H9 (cell line): ENCODE data around the gene ANK2. TPM values are rescaled to one million over a fixed set of nuclear protein-coding genes. Genes with fewer than 3 reads are reported as not detected.

Experiments used
- DNase-seq: peaks from one replicate; pipeline ENCODE4 v3.0.0-alpha.2; 2017
- H2AFZ ChIP-seq: one replicate; pipeline ENCODE4 v1.6.1; 2013; ENCODE audit warnings: mild to moderate bottlenecking, low read length, control low read depth, moderate library complexity
- H2AK5ac ChIP-seq: 2 replicates; pipeline ENCODE4 v1.6.1; 2013; ENCODE audit warnings: low read length, control low read depth, mixed read lengths; ENCODE audit not compliant: insufficient read length
- H2BK120ac ChIP-seq: one replicate; pipeline ENCODE4 v1.6.1; 2013; ENCODE audit warnings: low read depth, mild to moderate bottlenecking, low read length, control low read depth, inconsistent platforms; ENCODE audit not compliant: poor library complexity, severe bottlenecking
- H2BK12ac ChIP-seq: 2 replicates; pipeline ENCODE4 v1.6.1; 2013; ENCODE audit warnings: low read length, control low read depth, mixed read lengths, low read depth; ENCODE audit not compliant: insufficient read length
- H2BK15ac ChIP-seq: 2 replicates; pipeline ENCODE4 v1.6.1; 2013; ENCODE audit warnings: low read depth, low read length, control low read depth
- H2BK20ac ChIP-seq: one replicate; pipeline ENCODE4 v1.6.1; 2013; ENCODE audit warnings: low read depth, mild to moderate bottlenecking, low read length, control low read depth, inconsistent platforms; ENCODE audit not compliant: poor library complexity, severe bottlenecking
- H2BK5ac ChIP-seq: 2 replicates; pipeline ENCODE4 v1.6.1; 2013; ENCODE audit warnings: low read length, control low read depth, mixed read lengths; ENCODE audit not compliant: insufficient read length
- H3K14ac ChIP-seq: 2 replicates; pipeline ENCODE4 v1.6.1; 2013; ENCODE audit warnings: low read length, control low read depth; ENCODE audit not compliant: insufficient read depth
- H3K18ac ChIP-seq: 2 replicates; pipeline ENCODE4 v1.6.1; 2013; ENCODE audit warnings: low read depth, mild to moderate bottlenecking, mixed read lengths, low read length, control low read depth; ENCODE audit not compliant: insufficient read length
- H3K23ac ChIP-seq: 2 replicates; pipeline ENCODE4 v1.6.1; 2013; ENCODE audit warnings: low read length, control low read depth, mixed read lengths, low read depth; ENCODE audit not compliant: insufficient read length
- H3K23me2 ChIP-seq: 2 replicates; pipeline ENCODE4 v1.6.1; 2013; ENCODE audit warnings: low read depth, mild to moderate bottlenecking, mixed read lengths, low read length, control low read depth; ENCODE audit not compliant: insufficient read length, poor library complexity, severe bottlenecking
- H3K27ac ChIP-seq: 2 replicates; pipeline ENCODE4 v1.5.1; 2013; ENCODE audit warnings: low read length, control low read depth, mixed read lengths, low read depth; ENCODE audit not compliant: insufficient read length
- H3K27me3 ChIP-seq: 2 replicates; pipeline ENCODE4 v1.6.1; 2013; ENCODE audit warnings: low read length, control low read depth, inconsistent platforms; ENCODE audit not compliant: insufficient read depth
- H3K4ac ChIP-seq: 2 replicates; pipeline ENCODE4 v1.6.1; 2013; ENCODE audit warnings: low read depth, mild to moderate bottlenecking, control low read depth, inconsistent platforms, low read length, moderate library complexity
- H3K4me1 ChIP-seq: 2 replicates; pipeline ENCODE4 v1.6.1; 2013; ENCODE audit warnings: low read length, control low read depth, inconsistent platforms; ENCODE audit not compliant: insufficient read depth
- H3K4me2 ChIP-seq: 2 replicates; pipeline ENCODE4 v1.6.1; 2013; ENCODE audit warnings: low read length, control low read depth, mixed read lengths; ENCODE audit not compliant: insufficient read length, insufficient read depth
- H3K56ac ChIP-seq: 2 replicates; pipeline ENCODE4 v1.6.1; 2013; ENCODE audit warnings: low read depth, mild to moderate bottlenecking, mixed read lengths, low read length, control low read depth; ENCODE audit not compliant: insufficient read length
- H3K79me1 ChIP-seq: 2 replicates; pipeline ENCODE4 v1.6.1; 2013; ENCODE audit warnings: low read depth, mild to moderate bottlenecking, moderate library complexity, low read length, control low read depth, inconsistent platforms; ENCODE audit not compliant: insufficient read depth, poor library complexity, severe bottlenecking
- H3K79me2 ChIP-seq: 2 replicates; pipeline ENCODE4 v1.6.1; 2013; ENCODE audit warnings: low read length, control low read depth, inconsistent platforms; ENCODE audit not compliant: insufficient read depth
- H3K9ac ChIP-seq: 2 replicates; pipeline ENCODE4 v1.6.1; 2013; ENCODE audit warnings: low read length, control low read depth, mixed read lengths; ENCODE audit not compliant: insufficient read length; ENCODE audit errors: extremely low read depth
- H3K9me3 ChIP-seq: one replicate; pipeline ENCODE4 v1.6.1; 2013; ENCODE audit warnings: low read depth, low read length, inconsistent platforms; ENCODE audit not compliant: control insufficient read depth
- H3T11ph ChIP-seq: one replicate; pipeline ENCODE4 v1.6.1; 2013; ENCODE audit warnings: mild to moderate bottlenecking, low read length, control low read depth, inconsistent platforms
- H4K20me1 ChIP-seq: one replicate; pipeline ENCODE4 v1.6.1; 2013; ENCODE audit not compliant: control insufficient read depth, insufficient read length, insufficient read depth
- H4K5ac ChIP-seq: 2 replicates; pipeline ENCODE4 v1.6.1; 2013; ENCODE audit warnings: low read depth, mild to moderate bottlenecking, mixed read lengths, low read length, control low read depth; ENCODE audit not compliant: insufficient read length
- H4K8ac ChIP-seq: replicated peaks from 2 replicates; pipeline ENCODE4 v1.6.1; 2013; ENCODE audit warnings: low read length, control low read depth, mixed read lengths, low read depth; ENCODE audit not compliant: insufficient read length
- H4K91ac ChIP-seq: 2 replicates; pipeline ENCODE4 v1.6.1; 2013; ENCODE audit warnings: low read depth, mild to moderate bottlenecking, moderate library complexity, mixed read lengths, low read length, control low read depth; ENCODE audit not compliant: insufficient read length
- H3K27ac Mint-ChIP-seq, 3 experiments: 2 replicates in 2 of 3; 3 replicates in 1 of 3; pipeline ENCODE4 v1.8.0; 2020 to 2021; ENCODE audit warnings: mixed read lengths in 3 of 3, mild to moderate bottlenecking in 1 of 3, moderate library complexity in 1 of 3
- H3K27me3 Mint-ChIP-seq: 2 replicates; pipeline ENCODE4 v1.8.0; 2021; ENCODE audit warnings: low read depth, mild to moderate bottlenecking, moderate library complexity, mixed read lengths
- H3K36me3 Mint-ChIP-seq, 3 experiments: 2 replicates in 2 of 3; 3 replicates in 1 of 3; pipeline ENCODE4 v1.8.0; 2020 to 2021; ENCODE audit warnings: low read depth in 3 of 3, mixed read lengths in 3 of 3; ENCODE audit not compliant: insufficient read depth in 1 of 3
- H3K4me1 Mint-ChIP-seq, 2 experiments: 2 replicates each; pipeline ENCODE4 v1.8.0; 2020; ENCODE audit warnings: mixed read lengths in 2 of 2
- H3K4me3 Mint-ChIP-seq, 2 experiments: 2 replicates in 1 of 2; 3 replicates in 1 of 2; pipeline ENCODE4 v1.8.0; 2020 to 2021; ENCODE audit warnings: mild to moderate bottlenecking in 2 of 2, mixed read lengths in 2 of 2, moderate library complexity in 1 of 2
- H3K9me3 Mint-ChIP-seq, 2 experiments: 2 replicates in 1 of 2; 3 replicates in 1 of 2; pipeline ENCODE4 v1.8.0; 2020; ENCODE audit warnings: mild to moderate bottlenecking in 2 of 2, mixed read lengths in 2 of 2, moderate library complexity in 1 of 2
- WGBS: extraction: QIAGEN DNeasy Blood & Tissue Kit; methylation state at CpG from one replicate; pipeline ENCODE4 v1.1.7; 2013; ENCODE audit warnings: missing lambda C conversion rate, low lambda C conversion rate, mixed read lengths; ENCODE audit not compliant: insufficient read length; ENCODE audit errors: extremely low coverage; 5-methylcytosine and 5-hydroxymethylcytosine counted together
- total RNA-seq: library from RNA; stranded (reverse); gene quantifications from 2 replicates; pipeline ENCODE4 v1.2.1, GENCODE V29; 2021
- TF ChIP-seq, protein P1 (sequence below): fragments of 200-600 bp; sonication (generic); conservative IDR thresholded peaks from 3 replicates; pipeline ENCODE4 v1.8.0; 2021; ENCODE audit warnings: antibody characterized with exemption, mild to moderate bottlenecking

The ANK2 gene
- total RNA-seq, 1 experiment from 2014 or later = 36.8 TPM

DNA sequence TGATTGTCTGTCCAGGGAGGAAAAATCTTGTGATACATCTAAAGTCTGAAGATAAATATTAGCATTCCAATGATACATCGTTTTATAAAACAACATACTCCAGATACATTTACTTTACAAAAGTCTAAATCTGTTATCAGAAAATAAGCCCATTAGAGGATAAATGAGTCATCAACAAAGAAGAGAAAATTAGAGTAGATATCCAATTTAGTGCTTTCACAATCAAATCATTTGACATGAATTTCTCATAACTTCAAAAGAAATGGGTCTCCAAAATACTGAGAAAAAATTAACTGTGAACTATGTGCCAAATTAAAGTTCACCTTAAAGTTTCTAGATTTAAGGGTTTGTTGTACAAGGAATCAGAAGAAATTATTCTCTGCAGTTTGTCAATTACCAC lies 213.8 kb downstream of the ANK2 start:
- no peak overlapping the region for H3K4me3 Mint-ChIP-seq
- H3K4me1 Mint-ChIP-seq = peaks cover 12 to 17% of the 10 kb centered on the region in 2 experiments
- Histone ChIP-seq H4K91ac (no peak overlapping the region), H2AK5ac (no peak overlapping the region), H3K23ac (no peak overlapping the region), H3K18ac (no peak overlapping the region), H3K56ac (no peak overlapping the region), H3K4ac (no peak overlapping the region), H3K9ac (no peak overlapping the region), H3K14ac (no peak overlapping the region), H2BK120ac (no peak overlapping the region), H3K23me2 (no peaks in the 10 kb centered on the region), H3K79me2 (no peaks in the 10 kb centered on the region), H2BK12ac (no peak overlapping the region), H3K4me2 (no peak overlapping the region), H2BK15ac (no peak overlapping the region), H3K79me1 (no peaks in the 10 kb centered on the region), H4K8ac (no peak overlapping the region), H2AFZ (no peak overlapping the region), H3T11ph (no peak overlapping the region), H3K27ac (no peak overlapping the region), H2BK5ac (no peak overlapping the region), H4K20me1 (no peaks in the 10 kb centered on the region), H4K5ac (no peak overlapping the region), H2BK20ac (no peak overlapping the region), H3K9me3 (no peaks in the 10 kb centered on the region), H3K4me1 (no peaks in the 10 kb centered on the region; the same call in 1 of the 2 replicates), H3K27me3 (no peaks in the 10 kb centered on the region)
- H3K36me3 Mint-ChIP-seq = peaks cover 34 to 50% (median 39%) of the 10 kb centered on the region in 3 experiments
- no peaks in the 10 kb centered on the region for H3K27me3 Mint-ChIP-seq
- peaks cover 19 to 25% of the 10 kb centered on the region in 2 experiments for H3K9me3 Mint-ChIP-seq
- TF ChIP-seq, protein P1, sequence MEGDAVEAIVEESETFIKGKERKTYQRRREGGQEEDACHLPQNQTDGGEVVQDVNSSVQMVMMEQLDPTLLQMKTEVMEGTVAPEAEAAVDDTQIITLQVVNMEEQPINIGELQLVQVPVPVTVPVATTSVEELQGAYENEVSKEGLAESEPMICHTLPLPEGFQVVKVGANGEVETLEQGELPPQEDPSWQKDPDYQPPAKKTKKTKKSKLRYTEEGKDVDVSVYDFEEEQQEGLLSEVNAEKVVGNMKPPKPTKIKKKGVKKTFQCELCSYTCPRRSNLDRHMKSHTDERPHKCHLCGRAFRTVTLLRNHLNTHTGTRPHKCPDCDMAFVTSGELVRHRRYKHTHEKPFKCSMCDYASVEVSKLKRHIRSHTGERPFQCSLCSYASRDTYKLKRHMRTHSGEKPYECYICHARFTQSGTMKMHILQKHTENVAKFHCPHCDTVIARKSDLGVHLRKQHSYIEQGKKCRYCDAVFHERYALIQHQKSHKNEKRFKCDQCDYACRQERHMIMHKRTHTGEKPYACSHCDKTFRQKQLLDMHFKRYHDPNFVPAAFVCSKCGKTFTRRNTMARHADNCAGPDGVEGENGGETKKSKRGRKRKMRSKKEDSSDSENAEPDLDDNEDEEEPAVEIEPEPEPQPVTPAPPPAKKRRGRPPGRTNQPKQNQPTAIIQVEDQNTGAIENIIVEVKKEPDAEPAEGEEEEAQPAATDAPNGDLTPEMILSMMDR = no peak
- DNase-seq = no peak
- no CpG with 5 or more reads among the region's 1 CpG for WGBS
- H3K27ac Mint-ChIP-seq = no peak overlapping the region
